ENCODE data around the gene SGMS1. TPM values are rescaled to one million over a fixed set of nuclear protein-coding genes. Genes with fewer than 3 reads are reported as not detected.

The SGMS1 gene
- polyA plus RNA-seq, 1 of the 3 experiments (the other 2 are of a cell fraction), result 6.3 TPM

GRCh38 chr10:50436805-50437204 lies 187.0 kb downstream of the SGMS1 start:
- POLR2A ChIA-PET, result no interaction called here
- H3K27ac ChIP-seq (ENCODE audit: low read depth in 2 of 2, low read length in 1 of 2), result no peak overlapping the region
- H3K4me2 ChIP-seq, result no peak overlapping the region
- WGBS (ENCODE audit: low lambda C conversion rate), result 96% methylated on average over 4 of the region's 4 CpGs
- H3K9ac ChIP-seq, result no peak overlapping the region
- no peaks in the 10 kb centered on the region for H3K9me2 ChIP-seq
- CTCF ChIA-PET, result no interaction called here
- no peaks in the 10 kb centered on the region for H3K27me3 ChIP-seq (ENCODE audit: insufficient read depth)
- H3F3A ChIP-seq (replicated peaks; ENCODE audit: insufficient read depth), result peaks cover 3% of the 10 kb centered on the region
- no peaks in the 10 kb centered on the region for H3K9me3 ChIP-seq
- H3K36me3 ChIP-seq (replicated peaks in 1 of 2; ENCODE audit: control insufficient read depth in 1 of 2, insufficient read depth in 2 of 2, low read length in 1 of 2), result no peaks in the 10 kb centered on the region
- H2AFZ ChIP-seq (ENCODE audit: low read depth), result no peak overlapping the region
- no peaks in the 10 kb centered on the region for H3K79me2 ChIP-seq (ENCODE audit: insufficient read depth)
- peaks cover 0 to 1% of the 10 kb centered on the region in 2 experiments; a peak in 1 of 4 replicates for H3K4me1 ChIP-seq (ENCODE audit: control insufficient read depth in 1 of 2, insufficient read depth in 2 of 2, low read depth in 1 of 2, low read length in 1 of 2)
- no peaks in the 10 kb centered on the region for H4K20me1 ChIP-seq (ENCODE audit: insufficient read depth)
- no peak for DNase-seq
- no peak overlapping the region for H3K4me3 ChIP-seq (ENCODE audit: low read depth in 2 of 2, low read length in 1 of 2)
- TF ChIP-seq NRF1 (IDR thresholded peaks at IDR 0.05; ENCODE audit: low read depth, low read length) (no peak), RXRA (IDR thresholded peaks at IDR 0.05; ENCODE audit: borderline replicate concordance, low read depth) (no peak), POLR2AphosphoS5 (IDR thresholded peaks at IDR 0.05; ENCODE audit: low read depth, low read length) (no peak), NFIC (IDR thresholded peaks at IDR 0.05; ENCODE audit: borderline replicate concordance) (no peak)

GRCh38 chr10:50432211-50433009 lies 191.3 kb downstream of the SGMS1 start:
- peaks cover 6% of the 10 kb centered on the region for H3F3A ChIP-seq (replicated peaks; ENCODE audit: insufficient read depth)
- no peak overlapping the region for H3K27ac ChIP-seq (ENCODE audit: low read depth in 2 of 2, low read length in 1 of 2)
- DNase-seq, result no peak
- peaks cover 0 to 10% of the 10 kb centered on the region in 2 experiments; a peak in 1 of 4 replicates for H3K4me1 ChIP-seq (ENCODE audit: control insufficient read depth in 1 of 2, insufficient read depth in 2 of 2, low read depth in 1 of 2, low read length in 1 of 2)
- no peak overlapping the region for H3K4me3 ChIP-seq (ENCODE audit: low read depth in 2 of 2, low read length in 1 of 2)
- H3K36me3 ChIP-seq (replicated peaks in 1 of 2; ENCODE audit: control insufficient read depth in 1 of 2, insufficient read depth in 2 of 2, low read length in 1 of 2), result no peaks in the 10 kb centered on the region
- H3K9ac ChIP-seq, result no peak overlapping the region
- no peaks in the 10 kb centered on the region for H3K9me2 ChIP-seq
- 92% methylated on average over 1 of the region's 1 CpG for WGBS (ENCODE audit: low lambda C conversion rate)
- no peak for TF ChIP-seq FOXJ3 (CRISPR knock-in tag; IDR thresholded peaks at IDR 0.05)
- TF ChIP-seq ZBTB33 (IDR thresholded peaks at IDR 0.05; ENCODE audit: borderline replicate concordance, low read depth), result no peak
- TF ChIP-seq FOXM1 (IDR thresholded peaks at IDR 0.05; ENCODE audit: low read depth), result no peak
- TF ChIP-seq RAD21 (IDR thresholded peaks at IDR 0.05; ENCODE audit: low read length), result no peak
- TF ChIP-seq PBX3 (IDR thresholded peaks at IDR 0.05), result no peak
- no peak for TF ChIP-seq GATA2 (CRISPR knock-in tag; IDR thresholded peaks at IDR 0.05)
- POLR2A ChIA-PET, result no interaction called here
- H3K4me2 ChIP-seq, result no peak overlapping the region
- CTCF ChIA-PET, result no interaction called here
- H3K9me3 ChIP-seq, result no peaks in the 10 kb centered on the region
- H2AFZ ChIP-seq (ENCODE audit: low read depth), result no peak overlapping the region
- no peaks in the 10 kb centered on the region for H3K79me2 ChIP-seq (ENCODE audit: insufficient read depth)
- H3K27me3 ChIP-seq (ENCODE audit: insufficient read depth), result no peaks in the 10 kb centered on the region
- no peaks in the 10 kb centered on the region for H4K20me1 ChIP-seq (ENCODE audit: insufficient read depth)
